H9 (cell line): ENCODE results near the gene KCNE2. TPM values are rescaled to one million over a fixed set of nuclear protein-coding genes. Genes with fewer than 3 reads are reported as not detected.

Experiments
- DNase-seq: peaks from one replicate; pipeline ENCODE4 v3.0.0-alpha.2; 2017
- H2AFZ ChIP-seq: one replicate; pipeline ENCODE4 v1.6.1; 2013; ENCODE audit warnings: mild to moderate bottlenecking, low read length, control low read depth, moderate library complexity
- H2AK5ac ChIP-seq: 2 replicates; pipeline ENCODE4 v1.6.1; 2013; ENCODE audit warnings: low read length, control low read depth, mixed read lengths; ENCODE audit not compliant: insufficient read length
- H2BK120ac ChIP-seq: one replicate; pipeline ENCODE4 v1.6.1; 2013; ENCODE audit warnings: low read depth, mild to moderate bottlenecking, low read length, control low read depth, inconsistent platforms; ENCODE audit not compliant: poor library complexity, severe bottlenecking
- H2BK12ac ChIP-seq: 2 replicates; pipeline ENCODE4 v1.6.1; 2013; ENCODE audit warnings: low read length, control low read depth, mixed read lengths, low read depth; ENCODE audit not compliant: insufficient read length
- H2BK15ac ChIP-seq: 2 replicates; pipeline ENCODE4 v1.6.1; 2013; ENCODE audit warnings: low read depth, low read length, control low read depth
- H2BK20ac ChIP-seq: one replicate; pipeline ENCODE4 v1.6.1; 2013; ENCODE audit warnings: low read depth, mild to moderate bottlenecking, low read length, control low read depth, inconsistent platforms; ENCODE audit not compliant: poor library complexity, severe bottlenecking
- H2BK5ac ChIP-seq: 2 replicates; pipeline ENCODE4 v1.6.1; 2013; ENCODE audit warnings: low read length, control low read depth, mixed read lengths; ENCODE audit not compliant: insufficient read length
- H3K14ac ChIP-seq: 2 replicates; pipeline ENCODE4 v1.6.1; 2013; ENCODE audit warnings: low read length, control low read depth; ENCODE audit not compliant: insufficient read depth
- H3K18ac ChIP-seq: 2 replicates; pipeline ENCODE4 v1.6.1; 2013; ENCODE audit warnings: low read depth, mild to moderate bottlenecking, mixed read lengths, low read length, control low read depth; ENCODE audit not compliant: insufficient read length
- H3K23ac ChIP-seq: 2 replicates; pipeline ENCODE4 v1.6.1; 2013; ENCODE audit warnings: low read length, control low read depth, mixed read lengths, low read depth; ENCODE audit not compliant: insufficient read length
- H3K23me2 ChIP-seq: 2 replicates; pipeline ENCODE4 v1.6.1; 2013; ENCODE audit warnings: low read depth, mild to moderate bottlenecking, mixed read lengths, low read length, control low read depth; ENCODE audit not compliant: insufficient read length, poor library complexity, severe bottlenecking
- H3K27ac ChIP-seq: 2 replicates; pipeline ENCODE4 v1.5.1; 2013; ENCODE audit warnings: low read length, control low read depth, mixed read lengths, low read depth; ENCODE audit not compliant: insufficient read length
- H3K27me3 ChIP-seq: 2 replicates; pipeline ENCODE4 v1.6.1; 2013; ENCODE audit warnings: low read length, control low read depth, inconsistent platforms; ENCODE audit not compliant: insufficient read depth
- H3K4ac ChIP-seq: 2 replicates; pipeline ENCODE4 v1.6.1; 2013; ENCODE audit warnings: low read depth, mild to moderate bottlenecking, control low read depth, inconsistent platforms, low read length, moderate library complexity
- H3K4me1 ChIP-seq: 2 replicates; pipeline ENCODE4 v1.6.1; 2013; ENCODE audit warnings: low read length, control low read depth, inconsistent platforms; ENCODE audit not compliant: insufficient read depth
- H3K4me2 ChIP-seq: 2 replicates; pipeline ENCODE4 v1.6.1; 2013; ENCODE audit warnings: low read length, control low read depth, mixed read lengths; ENCODE audit not compliant: insufficient read length, insufficient read depth
- H3K56ac ChIP-seq: 2 replicates; pipeline ENCODE4 v1.6.1; 2013; ENCODE audit warnings: low read depth, mild to moderate bottlenecking, mixed read lengths, low read length, control low read depth; ENCODE audit not compliant: insufficient read length
- H3K79me1 ChIP-seq: 2 replicates; pipeline ENCODE4 v1.6.1; 2013; ENCODE audit warnings: low read depth, mild to moderate bottlenecking, moderate library complexity, low read length, control low read depth, inconsistent platforms; ENCODE audit not compliant: insufficient read depth, poor library complexity, severe bottlenecking
- H3K79me2 ChIP-seq: 2 replicates; pipeline ENCODE4 v1.6.1; 2013; ENCODE audit warnings: low read length, control low read depth, inconsistent platforms; ENCODE audit not compliant: insufficient read depth
- H3K9ac ChIP-seq: 2 replicates; pipeline ENCODE4 v1.6.1; 2013; ENCODE audit warnings: low read length, control low read depth, mixed read lengths; ENCODE audit not compliant: insufficient read length; ENCODE audit errors: extremely low read depth
- H3K9me3 ChIP-seq: one replicate; pipeline ENCODE4 v1.6.1; 2013; ENCODE audit warnings: low read depth, low read length, inconsistent platforms; ENCODE audit not compliant: control insufficient read depth
- H3T11ph ChIP-seq: one replicate; pipeline ENCODE4 v1.6.1; 2013; ENCODE audit warnings: mild to moderate bottlenecking, low read length, control low read depth, inconsistent platforms
- H4K20me1 ChIP-seq: one replicate; pipeline ENCODE4 v1.6.1; 2013; ENCODE audit not compliant: control insufficient read depth, insufficient read length, insufficient read depth
- H4K5ac ChIP-seq: 2 replicates; pipeline ENCODE4 v1.6.1; 2013; ENCODE audit warnings: low read depth, mild to moderate bottlenecking, mixed read lengths, low read length, control low read depth; ENCODE audit not compliant: insufficient read length
- H4K8ac ChIP-seq: replicated peaks from 2 replicates; pipeline ENCODE4 v1.6.1; 2013; ENCODE audit warnings: low read length, control low read depth, mixed read lengths, low read depth; ENCODE audit not compliant: insufficient read length
- H4K91ac ChIP-seq: 2 replicates; pipeline ENCODE4 v1.6.1; 2013; ENCODE audit warnings: low read depth, mild to moderate bottlenecking, moderate library complexity, mixed read lengths, low read length, control low read depth; ENCODE audit not compliant: insufficient read length
- H3K27ac Mint-ChIP-seq, 3 experiments: 2 replicates in 2 of 3; 3 replicates in 1 of 3; pipeline ENCODE4 v1.8.0; 2020 to 2021; ENCODE audit warnings: mixed read lengths in 3 of 3, mild to moderate bottlenecking in 1 of 3, moderate library complexity in 1 of 3
- H3K27me3 Mint-ChIP-seq: 2 replicates; pipeline ENCODE4 v1.8.0; 2021; ENCODE audit warnings: low read depth, mild to moderate bottlenecking, moderate library complexity, mixed read lengths
- H3K36me3 Mint-ChIP-seq, 3 experiments: 2 replicates in 2 of 3; 3 replicates in 1 of 3; pipeline ENCODE4 v1.8.0; 2020 to 2021; ENCODE audit warnings: low read depth in 3 of 3, mixed read lengths in 3 of 3; ENCODE audit not compliant: insufficient read depth in 1 of 3
- H3K4me1 Mint-ChIP-seq, 2 experiments: 2 replicates each; pipeline ENCODE4 v1.8.0; 2020; ENCODE audit warnings: mixed read lengths in 2 of 2
- H3K4me3 Mint-ChIP-seq, 2 experiments: 2 replicates in 1 of 2; 3 replicates in 1 of 2; pipeline ENCODE4 v1.8.0; 2020 to 2021; ENCODE audit warnings: mild to moderate bottlenecking in 2 of 2, mixed read lengths in 2 of 2, moderate library complexity in 1 of 2
- H3K9me3 Mint-ChIP-seq, 2 experiments: 2 replicates in 1 of 2; 3 replicates in 1 of 2; pipeline ENCODE4 v1.8.0; 2020; ENCODE audit warnings: mild to moderate bottlenecking in 2 of 2, mixed read lengths in 2 of 2, moderate library complexity in 1 of 2
- WGBS: extraction: QIAGEN DNeasy Blood & Tissue Kit; methylation state at CpG from one replicate; pipeline ENCODE4 v1.1.7; 2013; ENCODE audit warnings: missing lambda C conversion rate, low lambda C conversion rate, mixed read lengths; ENCODE audit not compliant: insufficient read length; ENCODE audit errors: extremely low coverage; 5-methylcytosine and 5-hydroxymethylcytosine counted together
- total RNA-seq: library from RNA; stranded (reverse); gene quantifications from 2 replicates; pipeline ENCODE4 v1.2.1, GENCODE V29; 2021
- TF ChIP-seq, protein P1 (sequence below): fragments of 200-600 bp; sonication (generic); conservative IDR thresholded peaks from 3 replicates; pipeline ENCODE4 v1.8.0; 2021; ENCODE audit warnings: antibody characterized with exemption, mild to moderate bottlenecking

The KCNE2 gene
- total RNA-seq, 1 experiment from 2014 or later = not detected

DNA sequence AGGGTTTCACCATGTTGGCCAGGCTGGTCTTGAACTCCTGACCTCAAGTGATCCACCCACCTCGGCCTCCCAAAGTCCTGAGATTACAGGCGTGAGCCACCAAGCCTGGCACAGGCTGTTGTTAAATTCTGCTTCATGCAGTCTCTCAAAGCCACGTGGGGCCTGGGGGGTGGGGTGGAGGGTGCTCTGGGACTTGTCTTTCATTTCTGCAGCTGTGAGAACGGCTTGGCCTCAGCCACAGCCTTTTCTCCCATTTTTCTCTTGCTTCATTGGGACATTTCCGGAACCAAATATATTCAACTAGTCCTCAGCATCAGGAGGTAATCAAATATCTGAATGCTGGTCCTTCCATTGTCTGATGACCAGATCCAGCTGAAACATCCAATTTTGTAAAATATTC, 27.6 kb upstream of the KCNE2 start:
- H2BK12ac ChIP-seq = no peak overlapping the region
- TF ChIP-seq, protein P1, sequence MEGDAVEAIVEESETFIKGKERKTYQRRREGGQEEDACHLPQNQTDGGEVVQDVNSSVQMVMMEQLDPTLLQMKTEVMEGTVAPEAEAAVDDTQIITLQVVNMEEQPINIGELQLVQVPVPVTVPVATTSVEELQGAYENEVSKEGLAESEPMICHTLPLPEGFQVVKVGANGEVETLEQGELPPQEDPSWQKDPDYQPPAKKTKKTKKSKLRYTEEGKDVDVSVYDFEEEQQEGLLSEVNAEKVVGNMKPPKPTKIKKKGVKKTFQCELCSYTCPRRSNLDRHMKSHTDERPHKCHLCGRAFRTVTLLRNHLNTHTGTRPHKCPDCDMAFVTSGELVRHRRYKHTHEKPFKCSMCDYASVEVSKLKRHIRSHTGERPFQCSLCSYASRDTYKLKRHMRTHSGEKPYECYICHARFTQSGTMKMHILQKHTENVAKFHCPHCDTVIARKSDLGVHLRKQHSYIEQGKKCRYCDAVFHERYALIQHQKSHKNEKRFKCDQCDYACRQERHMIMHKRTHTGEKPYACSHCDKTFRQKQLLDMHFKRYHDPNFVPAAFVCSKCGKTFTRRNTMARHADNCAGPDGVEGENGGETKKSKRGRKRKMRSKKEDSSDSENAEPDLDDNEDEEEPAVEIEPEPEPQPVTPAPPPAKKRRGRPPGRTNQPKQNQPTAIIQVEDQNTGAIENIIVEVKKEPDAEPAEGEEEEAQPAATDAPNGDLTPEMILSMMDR = no peak
- H2BK5ac ChIP-seq = no peak overlapping the region
- no peak overlapping the region for H3K4me2 ChIP-seq
- H3K56ac ChIP-seq = no peak overlapping the region
- no peak overlapping the region for H3T11ph ChIP-seq
- H4K91ac ChIP-seq = no peak overlapping the region
- H4K5ac ChIP-seq = no peak overlapping the region
- H3K79me1 ChIP-seq = no peaks in the 10 kb centered on the region
- H4K8ac ChIP-seq = no peak overlapping the region
- H3K23ac ChIP-seq = no peak overlapping the region
- H2AFZ ChIP-seq = no peak overlapping the region
- no peak overlapping the region for H3K18ac ChIP-seq
- H3K27ac ChIP-seq = no peak overlapping the region
- peaks cover 12 to 20% of the 10 kb centered on the region in 2 experiments for H3K4me1 Mint-ChIP-seq
- no peaks in the 10 kb centered on the region for H3K23me2 ChIP-seq
- H3K9ac ChIP-seq = no peak overlapping the region
- H2BK15ac ChIP-seq = no peak overlapping the region
- H3K27me3 ChIP-seq = no peaks in the 10 kb centered on the region
- no peak for DNase-seq
- no peak overlapping the region for H3K14ac ChIP-seq
- H3K4me3 Mint-ChIP-seq = no peak overlapping the region
- peaks cover 2% of the 10 kb centered on the region for H3K27me3 Mint-ChIP-seq
- no peak overlapping the region for H2BK120ac ChIP-seq
- H3K4ac ChIP-seq = no peak overlapping the region
- H2BK20ac ChIP-seq = no peak overlapping the region
- H3K9me3 Mint-ChIP-seq = no peaks in the 10 kb centered on the region; a peak in 1 of 5 replicates
- WGBS = no CpG with 5 or more reads among the region's 5 CpGs
- H3K9me3 ChIP-seq = no peaks in the 10 kb centered on the region
- no peak overlapping the region for H3K27ac Mint-ChIP-seq
- H3K36me3 Mint-ChIP-seq = no peaks in the 10 kb centered on the region
- H4K20me1 ChIP-seq = no peaks in the 10 kb centered on the region
- H3K79me2 ChIP-seq = no peaks in the 10 kb centered on the region
- H3K4me1 ChIP-seq = no peaks in the 10 kb centered on the region
- H2AK5ac ChIP-seq = no peak overlapping the region
